Prostate gland (tissue), 2 donors: ENCODE data around the gene CECR2. TPM values are rescaled to one million over a fixed set of nuclear protein-coding genes. Genes with fewer than 3 reads are reported as not detected.

ENCODE experiments used
- DNase-seq: peaks from one replicate; pipeline ENCODE4 v3.0.0-alpha.2; 2019; ENCODE audit warnings: low spot score
- H3K27ac ChIP-seq, 2 donors: fragments of 200-600 bp; sonication (generic); 2 replicates each; pipeline ENCODE4 v1.5.1; 2017 to 2019
- H3K27me3 ChIP-seq: fragments of 200-600 bp; sonication (generic); replicated peaks from 2 replicates; pipeline ENCODE4 v1.5.1; 2019; ENCODE audit not compliant: insufficient read depth
- H3K36me3 ChIP-seq, 2 donors: fragments of 200-600 bp; sonication (generic); 1 replicate in 1 of 2; 2 replicates in 1 of 2; pipeline versions ENCODE4 v1.5.1 to v1.8.1; 2017 to 2019
- H3K4me1 ChIP-seq: fragments of 200-600 bp; sonication (generic); replicated peaks from 2 replicates; pipeline ENCODE4 v1.5.1; 2019
- H3K4me3 ChIP-seq, 2 donors: fragments of 200-600 bp; sonication (generic); 2 replicates each; pipeline ENCODE4 v1.5.1; 2017 to 2019
- H3K9me3 ChIP-seq: fragments of 200-600 bp; sonication (generic); 2 replicates; pipeline ENCODE4 v1.5.1; 2017
- POLR2A ChIP-seq: fragments of 450-650 bp; IDR thresholded peaks from one replicate; pipeline ENCODE4 v1.6.1; 2016; ENCODE audit warnings: antibody characterized with exemption, mild to moderate bottlenecking
- POLR2AphosphoS5 ChIP-seq: sonication (generic); formaldehyde crosslinking; IDR thresholded peaks from one replicate; pipeline ENCODE4 v1.6.1; 2017; ENCODE audit warnings: antibody characterized with exemption
- WGBS: methylation state at CpG from one replicate; pipeline ENCODE4 v1.1.5; 2018; 5-methylcytosine and 5-hydroxymethylcytosine counted together
- intact Hi-C: fragments of 100-400 bp; cut with DNase I; formaldehyde crosslinking; loops from one replicate; pipeline ENCODE4 v1.14.2; 2022
- total RNA-seq, 2 donors: library from RNA; depleted of rRNA; stranded (reverse); fragments of >200 nt; gene quantifications; one replicate each; pipeline ENCODE4 v1.1.0, GENCODE V29; 2016
- TF ChIP-seq, protein P1 (sequence below), 4 experiments: fragments of 200-600 bp in 2 of 4; fragments of 450-650 bp in 2 of 4; sonication (generic) in 2 of 4; IDR thresholded peaks; 1 replicate in 3 of 4; 2 replicates in 1 of 4; pipeline ENCODE4 v1.5.1; 2016 to 2019; ENCODE audit warnings: antibody characterized with exemption in 4 of 4, mild to moderate bottlenecking in 2 of 4, moderate library complexity in 2 of 4

Gene CECR2
- total RNA-seq, 2 donors from 2014 or later: 3.1 to 10.1 TPM

DNA sequence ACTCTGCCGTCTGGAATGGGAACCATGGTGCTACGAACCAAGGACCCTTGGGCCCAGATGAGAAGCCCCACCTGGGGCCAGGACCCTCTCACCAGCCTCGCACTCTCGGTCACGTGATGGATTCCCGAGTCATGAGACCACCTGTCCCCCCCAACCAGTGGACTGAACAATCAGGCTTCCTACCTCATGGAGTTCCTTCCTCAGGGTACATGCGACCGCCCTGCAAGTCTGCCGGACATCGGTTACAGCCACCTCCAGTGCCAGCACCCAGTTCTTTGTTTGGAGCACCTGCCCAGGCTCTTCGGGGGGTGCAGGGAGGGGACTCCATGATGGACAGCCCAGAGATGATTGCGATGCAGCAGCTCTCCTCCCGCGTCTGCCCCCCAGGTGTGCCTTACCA is 173.2 kb downstream of the CECR2 start:
- intact Hi-C loops: no loop called here
- Histone ChIP-seq H3K4me1 (no peaks in the 10 kb centered on the region), H3K9me3 (no peaks in the 10 kb centered on the region), H3K36me3 (no peaks in the 10 kb centered on the region), H3K27me3 (no peaks in the 10 kb centered on the region), H3K4me3 (no peak overlapping the region), H3K27ac (no peak overlapping the region)
- WGBS: 96% methylated on average over 14 of the region's 14 CpGs
- no peak for DNase-seq
- TF ChIP-seq POLR2AphosphoS5 (no peak), POLR2A (no peak)
- TF ChIP-seq, protein P1, sequence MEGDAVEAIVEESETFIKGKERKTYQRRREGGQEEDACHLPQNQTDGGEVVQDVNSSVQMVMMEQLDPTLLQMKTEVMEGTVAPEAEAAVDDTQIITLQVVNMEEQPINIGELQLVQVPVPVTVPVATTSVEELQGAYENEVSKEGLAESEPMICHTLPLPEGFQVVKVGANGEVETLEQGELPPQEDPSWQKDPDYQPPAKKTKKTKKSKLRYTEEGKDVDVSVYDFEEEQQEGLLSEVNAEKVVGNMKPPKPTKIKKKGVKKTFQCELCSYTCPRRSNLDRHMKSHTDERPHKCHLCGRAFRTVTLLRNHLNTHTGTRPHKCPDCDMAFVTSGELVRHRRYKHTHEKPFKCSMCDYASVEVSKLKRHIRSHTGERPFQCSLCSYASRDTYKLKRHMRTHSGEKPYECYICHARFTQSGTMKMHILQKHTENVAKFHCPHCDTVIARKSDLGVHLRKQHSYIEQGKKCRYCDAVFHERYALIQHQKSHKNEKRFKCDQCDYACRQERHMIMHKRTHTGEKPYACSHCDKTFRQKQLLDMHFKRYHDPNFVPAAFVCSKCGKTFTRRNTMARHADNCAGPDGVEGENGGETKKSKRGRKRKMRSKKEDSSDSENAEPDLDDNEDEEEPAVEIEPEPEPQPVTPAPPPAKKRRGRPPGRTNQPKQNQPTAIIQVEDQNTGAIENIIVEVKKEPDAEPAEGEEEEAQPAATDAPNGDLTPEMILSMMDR (IDR thresholded peaks at IDR 0.05): no peak

DNA sequence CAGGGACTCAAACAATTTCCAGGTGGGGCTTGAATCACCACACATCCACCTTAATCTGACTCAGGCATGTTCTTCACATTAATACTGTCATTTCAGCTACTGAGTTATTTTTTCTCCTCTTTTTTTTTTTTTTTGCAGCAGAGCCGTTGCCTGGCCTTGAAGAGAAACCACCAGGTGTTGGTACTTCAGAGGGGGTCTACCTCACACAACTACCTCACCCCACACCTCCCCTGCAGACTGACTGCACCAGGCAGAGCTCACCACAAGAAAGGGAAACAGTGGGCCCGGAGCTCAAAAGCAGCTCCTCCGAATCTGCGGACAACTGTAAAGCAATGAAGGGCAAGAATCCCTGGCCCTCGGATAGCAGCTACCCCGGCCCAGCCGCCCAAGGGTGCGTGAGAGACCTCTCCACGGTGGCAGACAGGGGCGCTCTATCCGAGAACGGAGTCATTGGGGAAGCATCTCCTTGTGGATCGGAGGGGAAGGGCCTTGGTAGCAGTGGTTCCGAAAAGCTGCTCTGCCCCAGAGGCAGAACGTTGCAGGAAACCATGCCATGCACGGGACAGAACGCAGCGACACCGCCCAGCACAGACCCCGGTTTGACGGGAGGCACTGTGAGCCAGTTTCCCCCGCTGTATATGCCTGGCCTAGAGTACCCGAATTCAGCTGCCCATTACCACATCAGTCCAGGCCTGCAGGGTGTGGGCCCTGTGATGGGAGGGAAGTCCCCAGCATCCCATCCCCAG is 178.9 kb downstream of the CECR2 start:
- no peak for DNase-seq
- WGBS: 95% methylated on average over 23 of the region's 23 CpGs
- no peaks in the 10 kb centered on the region for H3K9me3 ChIP-seq
- intact Hi-C loops: no loop called here
- H3K27me3 ChIP-seq: no peaks in the 10 kb centered on the region
- no peak overlapping the region for H3K27ac ChIP-seq
- no peaks in the 10 kb centered on the region for H3K4me1 ChIP-seq
- TF ChIP-seq POLR2A (no peak), POLR2AphosphoS5 (no peak)
- TF ChIP-seq, protein P1 (IDR thresholded peaks at IDR 0.05): no peak
- no peak overlapping the region for H3K4me3 ChIP-seq
- no peaks in the 10 kb centered on the region for H3K36me3 ChIP-seq

DNA sequence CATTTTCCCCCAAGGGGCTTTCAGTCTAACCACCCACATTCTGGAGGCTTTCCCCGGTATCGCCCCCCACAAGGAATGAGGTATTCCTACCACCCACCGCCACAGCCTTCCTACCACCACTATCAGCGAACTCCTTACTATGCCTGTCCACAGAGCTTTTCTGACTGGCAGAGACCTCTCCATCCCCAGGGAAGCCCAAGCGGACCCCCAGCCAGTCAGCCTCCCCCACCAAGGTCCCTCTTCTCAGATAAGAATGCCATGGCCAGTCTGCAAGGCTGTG is 179.4 kb downstream of the CECR2 start:
- DNase-seq: no peak
- H3K9me3 ChIP-seq: no peaks in the 10 kb centered on the region
- H3K27me3 ChIP-seq: no peaks in the 10 kb centered on the region
- TF ChIP-seq POLR2A (no peak), POLR2AphosphoS5 (no peak)
- TF ChIP-seq, protein P1 (IDR thresholded peaks at IDR 0.05): no peak
- H3K4me3 ChIP-seq: no peak overlapping the region
- H3K36me3 ChIP-seq: no peaks in the 10 kb centered on the region
- intact Hi-C loops: no loop called here
- H3K4me1 ChIP-seq: no peaks in the 10 kb centered on the region
- H3K27ac ChIP-seq: no peak overlapping the region
- WGBS: 95% methylated on average over 5 of the region's 5 CpGs

DNA sequence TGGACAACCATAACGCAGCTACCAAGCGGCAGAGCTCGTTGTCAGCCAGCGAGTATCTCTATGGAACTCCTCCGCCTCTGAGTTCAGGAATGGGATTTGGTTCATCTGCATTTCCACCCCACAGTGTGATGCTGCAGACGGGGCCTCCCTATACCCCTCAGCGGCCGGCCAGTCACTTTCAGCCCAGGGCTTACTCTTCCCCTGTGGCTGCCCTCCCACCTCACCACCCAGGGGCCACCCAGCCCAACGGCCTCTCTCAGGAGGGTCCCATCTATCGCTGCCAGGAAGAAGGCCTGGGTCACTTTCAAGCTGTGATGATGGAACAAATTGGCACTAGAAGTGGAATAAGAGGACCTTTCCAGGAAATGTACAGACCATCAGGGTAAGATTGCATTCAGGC is 179.9 kb downstream of the CECR2 start:
- DNase-seq: no peak
- H3K27me3 ChIP-seq: no peaks in the 10 kb centered on the region
- no peaks in the 10 kb centered on the region for H3K4me1 ChIP-seq
- H3K27ac ChIP-seq: no peak overlapping the region
- intact Hi-C loops: no loop called here
- 87% methylated on average over 10 of the region's 10 CpGs for WGBS
- no peaks in the 10 kb centered on the region for H3K9me3 ChIP-seq
- no peak overlapping the region for H3K4me3 ChIP-seq
- TF ChIP-seq POLR2A: no peak
- TF ChIP-seq, protein P1 (IDR thresholded peaks at IDR 0.05): no peak
- TF ChIP-seq POLR2AphosphoS5: no peak
- H3K36me3 ChIP-seq: no peaks in the 10 kb centered on the region

DNA sequence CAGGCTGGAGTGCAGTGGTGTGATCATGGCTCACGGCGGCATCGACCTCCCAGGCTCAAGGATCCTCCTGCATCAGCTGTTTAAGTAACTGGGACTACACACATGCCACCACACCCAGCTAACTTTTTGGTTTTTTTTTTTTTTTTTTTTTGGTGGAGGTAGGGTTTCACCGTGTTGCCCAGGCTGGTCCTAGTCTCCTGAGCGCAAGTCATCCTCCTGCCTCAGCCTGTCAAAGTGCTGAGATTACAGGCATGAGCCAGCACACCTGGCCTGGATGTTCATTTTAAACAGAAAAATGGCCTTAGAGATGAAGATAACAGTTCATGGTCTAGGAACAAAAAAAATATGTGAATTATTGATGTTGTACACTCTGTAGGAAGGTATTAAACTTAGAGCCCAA is 180.4 kb downstream of the CECR2 start:
- Histone ChIP-seq H3K36me3 (no peaks in the 10 kb centered on the region), H3K4me1 (no peaks in the 10 kb centered on the region), H3K9me3 (no peaks in the 10 kb centered on the region), H3K27me3 (no peaks in the 10 kb centered on the region), H3K4me3 (no peak overlapping the region), H3K27ac (no peak overlapping the region)
- DNase-seq: no peak
- 50% methylated on average over 5 of the region's 5 CpGs for WGBS
- TF ChIP-seq, protein P1 (IDR thresholded peaks at IDR 0.05): no peak
- TF ChIP-seq POLR2A (no peak), POLR2AphosphoS5 (no peak)
- intact Hi-C loops: no loop called here
